ENCODE results near the gene FST.

FST gene

GRCh38 chr5:53480416-53481158 is at the start of gene FST:
Gene FST (plus strand): TSS chr5:53480629. CDS start chr5:53480792, 163 bp downstream.
- Histone ChIP-seq H3K27ac (ENCODE audit: low read depth, low read length) (no peak within 1 kb of the TSS), H3F3A (ENCODE audit: control insufficient read depth, insufficient read depth) (no peaks in the 10 kb centered on the region), H3K4me2 (ENCODE audit: low read length) (peak within 1 kb of the TSS; percentile 48), H3K4me1 (ENCODE audit: control insufficient read depth, low read length) (peaks cover 13% of the 10 kb centered on the region), H3K79me2 (ENCODE audit: control insufficient read depth, low read length) (no peaks in the 10 kb centered on the region), H3K4me3 (ENCODE audit: low read length) (peak within 1 kb of the TSS; percentile 25; the same call in 1 of the 2 replicates), H3K9me2 (replicated peaks; ENCODE audit: control insufficient read depth, low read length) (no peaks in the 10 kb centered on the region), H4K20me1 (ENCODE audit: control insufficient read depth, insufficient read depth, low read depth, low read length) (no peaks in the 10 kb centered on the region), H3K36me3 (ENCODE audit: control insufficient read depth, low read length) (no peaks in the 10 kb centered on the region), H3K9me3 (ENCODE audit: control insufficient read depth, insufficient read depth, low read length) (no peaks in the 10 kb centered on the region), H3K27me3 (ENCODE audit: control insufficient read depth, low read length) (peaks cover 59% of the 10 kb centered on the region)
- TF ChIP-seq EZH2phosphoT487 (IDR thresholded peaks at IDR 0.05; ENCODE audit: borderline replicate concordance, low read length) = peak; percentile 25; the same call in 1 of the 2 replicates
- TF ChIP-seq CTCF (IDR thresholded peaks at IDR 0.05; ENCODE audit: low read depth, low read length, poor library complexity, severe bottlenecking) = no peak

- Histone ChIP-seq H3K27me3 (ENCODE audit: control insufficient read depth, low read length) (no peaks in the 10 kb centered on the region), H4K20me1 (ENCODE audit: control insufficient read depth, insufficient read depth, low read depth, low read length) (no peaks in the 10 kb centered on the region), H3K27ac (ENCODE audit: low read depth, low read length) (no peak overlapping the region), H3K9me3 (ENCODE audit: control insufficient read depth, insufficient read depth, low read length) (no peaks in the 10 kb centered on the region), H3F3A (ENCODE audit: control insufficient read depth, insufficient read depth) (no peaks in the 10 kb centered on the region), H3K36me3 (ENCODE audit: control insufficient read depth, low read length) (no peaks in the 10 kb centered on the region), H3K4me3 (ENCODE audit: low read length) (no peak overlapping the region), H3K79me2 (ENCODE audit: control insufficient read depth, low read length) (no peaks in the 10 kb centered on the region), H3K9me2 (replicated peaks; ENCODE audit: control insufficient read depth, low read length) (no peaks in the 10 kb centered on the region), H3K4me1 (ENCODE audit: control insufficient read depth, low read length) (no peaks in the 10 kb centered on the region), H3K4me2 (ENCODE audit: low read length) (no peak overlapping the region)
- no peak for TF ChIP-seq CTCF (IDR thresholded peaks at IDR 0.05; ENCODE audit: low read depth, low read length, poor library complexity, severe bottlenecking)
- no peak for TF ChIP-seq EZH2phosphoT487 (IDR thresholded peaks at IDR 0.05; ENCODE audit: borderline replicate concordance, low read length)
Measured at GRCh38 chr5:53431665-53432064, 48.8 kb upstream of the FST start.

GRCh38 chr5:53433026-53433425 is 47.4 kb upstream of the FST start:
- no peak overlapping the region for H3K4me3 ChIP-seq (ENCODE audit: low read length)
- H3K36me3 ChIP-seq (ENCODE audit: control insufficient read depth, low read length) = no peaks in the 10 kb centered on the region
- no peaks in the 10 kb centered on the region for H3K9me2 ChIP-seq (replicated peaks; ENCODE audit: control insufficient read depth, low read length)
- H3K4me1 ChIP-seq (ENCODE audit: control insufficient read depth, low read length) = no peaks in the 10 kb centered on the region
- no peaks in the 10 kb centered on the region for H4K20me1 ChIP-seq (ENCODE audit: control insufficient read depth, insufficient read depth, low read depth, low read length)
- no peak for TF ChIP-seq CTCF (IDR thresholded peaks at IDR 0.05; ENCODE audit: low read depth, low read length, poor library complexity, severe bottlenecking)
- TF ChIP-seq EZH2phosphoT487 (IDR thresholded peaks at IDR 0.05; ENCODE audit: borderline replicate concordance, low read length) = no peak
- no peak overlapping the region for H3K4me2 ChIP-seq (ENCODE audit: low read length)
- H3K27me3 ChIP-seq (ENCODE audit: control insufficient read depth, low read length) = no peaks in the 10 kb centered on the region
- H3K9me3 ChIP-seq (ENCODE audit: control insufficient read depth, insufficient read depth, low read length) = no peaks in the 10 kb centered on the region
- no peak overlapping the region for H3K27ac ChIP-seq (ENCODE audit: low read depth, low read length)
- H3K79me2 ChIP-seq (ENCODE audit: control insufficient read depth, low read length) = no peaks in the 10 kb centered on the region
- no peaks in the 10 kb centered on the region for H3F3A ChIP-seq (ENCODE audit: control insufficient read depth, insufficient read depth)
